Measurements from ENCODE around the gene SLC5A2. TPM values are rescaled to one million over a fixed set of nuclear protein-coding genes. Genes with fewer than 3 reads are reported as not detected.

Gene SLC5A2
- total and polyA plus RNA-seq, 2 of the 13 experiments (the other 11 are each of a cell fraction or from before 2014, with no cell fraction given), result 0.24 to 0.97 TPM

GRCh38 chr16:31458844-31459686 lies 23.9 kb upstream of the SLC5A2 start, which contains the start of gene ARMC5 (continued):
- TF ChIP-seq HES4 (CRISPR knock-in tag; IDR thresholded peaks at IDR 0.05; ENCODE audit: borderline replicate concordance) (0 out of 2 replicates have a peak, but pooled peaks have one; percentile 46), CENPBD1 (CRISPR knock-in tag; IDR thresholded peaks at IDR 0.05; ENCODE audit: borderline replicate concordance, low read depth) (no peak), HMG20B (CRISPR knock-in tag; conservative IDR thresholded peaks at IDR 0.05) (no peak), ZNF326 (CRISPR knock-in tag; IDR thresholded peaks at IDR 0.05; ENCODE audit: borderline replicate concordance) (no peak), ZNF775 (CRISPR knock-in tag; IDR thresholded peaks at IDR 0.05; ENCODE audit: borderline replicate concordance) (0 out of 2 replicates have a peak, but pooled peaks have one; percentile 49), NR2C2 (CRISPR knock-in tag; IDR thresholded peaks at IDR 0.05; ENCODE audit: borderline replicate concordance) (peak; percentile 95), BHLHE40 (IDR thresholded peaks at IDR 0.05; ENCODE audit: low read length) (no peak), SCMH1 (CRISPR knock-in tag; IDR thresholded peaks at IDR 0.05; ENCODE audit: borderline replicate concordance) (no peak), ZNF7 (CRISPR knock-in tag; IDR thresholded peaks at IDR 0.05) (no peak), PAX8 (CRISPR knock-in tag; IDR thresholded peaks at IDR 0.05; ENCODE audit: borderline replicate concordance) (peak; percentile 25; the same call in 1 of the 2 replicates), EED (CRISPR knock-in tag; IDR thresholded peaks at IDR 0.05) (peak; percentile 90; the same call in 1 of the 2 replicates)
- TF ChIP-seq, protein P1, sequence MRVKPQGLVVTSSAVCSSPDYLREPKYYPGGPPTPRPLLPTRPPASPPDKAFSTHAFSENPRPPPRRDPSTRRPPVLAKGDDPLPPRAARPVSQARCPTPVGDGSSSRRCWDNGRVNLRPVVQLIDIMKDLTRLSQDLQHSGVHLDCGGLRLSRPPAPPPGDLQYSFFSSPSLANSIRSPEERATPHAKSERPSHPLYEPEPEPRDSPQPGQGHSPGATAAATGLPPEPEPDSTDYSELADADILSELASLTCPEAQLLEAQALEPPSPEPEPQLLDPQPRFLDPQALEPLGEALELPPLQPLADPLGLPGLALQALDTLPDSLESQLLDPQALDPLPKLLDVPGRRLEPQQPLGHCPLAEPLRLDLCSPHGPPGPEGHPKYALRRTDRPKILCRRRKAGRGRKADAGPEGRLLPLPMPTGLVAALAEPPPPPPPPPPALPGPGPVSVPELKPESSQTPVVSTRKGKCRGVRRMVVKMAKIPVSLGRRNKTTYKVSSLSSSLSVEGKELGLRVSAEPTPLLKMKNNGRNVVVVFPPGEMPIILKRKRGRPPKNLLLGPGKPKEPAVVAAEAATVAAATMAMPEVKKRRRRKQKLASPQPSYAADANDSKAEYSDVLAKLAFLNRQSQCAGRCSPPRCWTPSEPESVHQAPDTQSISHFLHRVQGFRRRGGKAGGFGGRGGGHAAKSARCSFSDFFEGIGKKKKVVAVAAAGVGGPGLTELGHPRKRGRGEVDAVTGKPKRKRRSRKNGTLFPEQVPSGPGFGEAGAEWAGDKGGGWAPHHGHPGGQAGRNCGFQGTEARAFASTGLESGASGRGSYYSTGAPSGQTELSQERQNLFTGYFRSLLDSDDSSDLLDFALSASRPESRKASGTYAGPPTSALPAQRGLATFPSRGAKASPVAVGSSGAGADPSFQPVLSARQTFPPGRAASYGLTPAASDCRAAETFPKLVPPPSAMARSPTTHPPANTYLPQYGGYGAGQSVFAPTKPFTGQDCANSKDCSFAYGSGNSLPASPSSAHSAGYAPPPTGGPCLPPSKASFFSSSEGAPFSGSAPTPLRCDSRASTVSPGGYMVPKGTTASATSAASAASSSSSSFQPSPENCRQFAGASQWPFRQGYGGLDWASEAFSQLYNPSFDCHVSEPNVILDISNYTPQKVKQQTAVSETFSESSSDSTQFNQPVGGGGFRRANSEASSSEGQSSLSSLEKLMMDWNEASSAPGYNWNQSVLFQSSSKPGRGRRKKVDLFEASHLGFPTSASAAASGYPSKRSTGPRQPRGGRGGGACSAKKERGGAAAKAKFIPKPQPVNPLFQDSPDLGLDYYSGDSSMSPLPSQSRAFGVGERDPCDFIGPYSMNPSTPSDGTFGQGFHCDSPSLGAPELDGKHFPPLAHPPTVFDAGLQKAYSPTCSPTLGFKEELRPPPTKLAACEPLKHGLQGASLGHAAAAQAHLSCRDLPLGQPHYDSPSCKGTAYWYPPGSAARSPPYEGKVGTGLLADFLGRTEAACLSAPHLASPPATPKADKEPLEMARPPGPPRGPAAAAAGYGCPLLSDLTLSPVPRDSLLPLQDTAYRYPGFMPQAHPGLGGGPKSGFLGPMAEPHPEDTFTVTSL (CRISPR knock-in tag; IDR thresholded peaks at IDR 0.05; ENCODE audit: borderline replicate concordance), result no peak
- TF ChIP-seq, protein P2, sequence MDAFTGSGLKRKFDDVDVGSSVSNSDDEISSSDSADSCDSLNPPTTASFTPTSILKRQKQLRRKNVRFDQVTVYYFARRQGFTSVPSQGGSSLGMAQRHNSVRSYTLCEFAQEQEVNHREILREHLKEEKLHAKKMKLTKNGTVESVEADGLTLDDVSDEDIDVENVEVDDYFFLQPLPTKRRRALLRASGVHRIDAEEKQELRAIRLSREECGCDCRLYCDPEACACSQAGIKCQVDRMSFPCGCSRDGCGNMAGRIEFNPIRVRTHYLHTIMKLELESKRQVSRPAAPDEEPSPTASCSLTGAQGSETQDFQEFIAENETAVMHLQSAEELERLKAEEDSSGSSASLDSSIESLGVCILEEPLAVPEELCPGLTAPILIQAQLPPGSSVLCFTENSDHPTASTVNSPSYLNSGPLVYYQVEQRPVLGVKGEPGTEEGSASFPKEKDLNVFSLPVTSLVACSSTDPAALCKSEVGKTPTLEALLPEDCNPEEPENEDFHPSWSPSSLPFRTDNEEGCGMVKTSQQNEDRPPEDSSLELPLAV (CRISPR knock-in tag; conservative IDR thresholded peaks at IDR 0.05; ENCODE audit: low read depth), result no peak
- TF ChIP-seq, protein P3, sequence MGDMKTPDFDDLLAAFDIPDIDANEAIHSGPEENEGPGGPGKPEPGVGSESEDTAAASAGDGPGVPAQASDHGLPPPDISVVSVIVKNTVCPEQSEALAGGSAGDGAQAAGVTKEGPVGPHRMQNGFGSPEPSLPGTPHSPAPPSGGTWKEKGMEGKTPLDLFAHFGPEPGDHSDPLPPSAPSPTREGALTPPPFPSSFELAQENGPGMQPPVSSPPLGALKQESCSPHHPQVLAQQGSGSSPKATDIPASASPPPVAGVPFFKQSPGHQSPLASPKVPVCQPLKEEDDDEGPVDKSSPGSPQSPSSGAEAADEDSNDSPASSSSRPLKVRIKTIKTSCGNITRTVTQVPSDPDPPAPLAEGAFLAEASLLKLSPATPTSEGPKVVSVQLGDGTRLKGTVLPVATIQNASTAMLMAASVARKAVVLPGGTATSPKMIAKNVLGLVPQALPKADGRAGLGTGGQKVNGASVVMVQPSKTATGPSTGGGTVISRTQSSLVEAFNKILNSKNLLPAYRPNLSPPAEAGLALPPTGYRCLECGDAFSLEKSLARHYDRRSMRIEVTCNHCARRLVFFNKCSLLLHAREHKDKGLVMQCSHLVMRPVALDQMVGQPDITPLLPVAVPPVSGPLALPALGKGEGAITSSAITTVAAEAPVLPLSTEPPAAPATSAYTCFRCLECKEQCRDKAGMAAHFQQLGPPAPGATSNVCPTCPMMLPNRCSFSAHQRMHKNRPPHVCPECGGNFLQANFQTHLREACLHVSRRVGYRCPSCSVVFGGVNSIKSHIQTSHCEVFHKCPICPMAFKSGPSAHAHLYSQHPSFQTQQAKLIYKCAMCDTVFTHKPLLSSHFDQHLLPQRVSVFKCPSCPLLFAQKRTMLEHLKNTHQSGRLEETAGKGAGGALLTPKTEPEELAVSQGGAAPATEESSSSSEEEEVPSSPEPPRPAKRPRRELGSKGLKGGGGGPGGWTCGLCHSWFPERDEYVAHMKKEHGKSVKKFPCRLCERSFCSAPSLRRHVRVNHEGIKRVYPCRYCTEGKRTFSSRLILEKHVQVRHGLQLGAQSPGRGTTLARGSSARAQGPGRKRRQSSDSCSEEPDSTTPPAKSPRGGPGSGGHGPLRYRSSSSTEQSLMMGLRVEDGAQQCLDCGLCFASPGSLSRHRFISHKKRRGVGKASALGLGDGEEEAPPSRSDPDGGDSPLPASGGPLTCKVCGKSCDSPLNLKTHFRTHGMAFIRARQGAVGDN (CRISPR knock-in tag; IDR thresholded peaks at IDR 0.05), result peak; percentile 96
